Measurements from ENCODE around the gene CDKN2A.

The CDKN2A gene

GRCh38 chr9:21993893-21994555, at the start of gene CDKN2A:
TSS of gene CDKN2A (minus strand) at chr9:21994392.
- DNase-seq = peak in 6 of 58 donors; percentile 16 to 51 (median 40)

DNA sequence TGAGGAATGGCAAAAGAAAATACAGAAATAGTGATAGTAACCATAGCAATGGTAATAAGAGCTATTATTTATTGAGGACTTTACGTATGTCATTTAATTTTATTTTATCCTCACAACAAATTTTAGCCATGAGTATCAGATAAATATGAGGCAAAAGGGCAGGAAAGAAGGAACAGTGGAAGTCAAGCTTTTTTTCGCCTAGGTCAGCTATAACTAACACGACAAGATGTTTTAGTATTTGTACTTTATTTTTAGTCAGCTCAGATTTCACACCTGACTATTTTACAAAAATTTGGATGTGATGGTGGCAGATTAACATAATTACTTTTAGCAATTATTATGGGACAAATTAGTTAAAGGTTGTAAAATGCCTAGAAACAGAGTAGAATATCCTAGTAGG, 49.7 kb upstream of the CDKN2A start:
- no peak for DNase-seq

DNA sequence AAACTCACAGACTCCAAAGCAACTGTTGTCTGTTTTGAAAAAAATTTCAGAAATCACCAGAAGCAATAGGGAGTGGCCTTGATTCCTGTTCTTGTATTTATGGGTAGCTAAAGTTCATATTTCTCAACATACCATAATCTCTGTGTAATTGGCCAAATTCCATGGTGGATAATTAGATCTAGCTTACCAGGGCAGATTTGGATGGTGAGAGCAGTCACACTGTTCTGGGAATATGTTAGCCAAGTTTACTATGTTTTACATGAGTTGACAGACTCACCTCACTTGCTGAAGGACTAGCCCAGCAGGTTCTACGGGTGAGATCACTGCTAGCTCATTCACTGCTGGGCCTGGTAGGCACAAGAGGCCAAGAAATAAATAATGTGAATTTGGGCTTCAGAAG, 47.6 kb upstream of the CDKN2A start:
- DNase-seq = no peak

DNA sequence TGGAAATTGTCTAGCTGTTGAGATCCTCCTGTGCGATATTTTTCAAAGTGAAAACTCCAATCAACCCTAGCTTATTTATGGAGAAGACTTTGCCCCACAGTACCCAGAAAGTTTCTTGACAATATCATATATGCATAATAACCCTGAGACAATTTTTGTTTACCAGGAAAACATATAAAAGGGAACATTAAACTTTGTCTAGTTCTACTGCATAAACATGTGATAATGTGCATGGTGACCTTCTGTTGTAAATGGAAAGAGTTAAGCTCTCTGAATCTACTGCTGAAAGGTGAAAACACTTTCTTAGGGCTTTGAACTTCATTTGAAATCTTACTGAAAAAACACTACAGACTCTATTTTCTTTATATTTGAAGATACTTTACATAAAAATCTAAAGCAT, 47.2 kb upstream of the CDKN2A start:
- no peak for DNase-seq

DNA sequence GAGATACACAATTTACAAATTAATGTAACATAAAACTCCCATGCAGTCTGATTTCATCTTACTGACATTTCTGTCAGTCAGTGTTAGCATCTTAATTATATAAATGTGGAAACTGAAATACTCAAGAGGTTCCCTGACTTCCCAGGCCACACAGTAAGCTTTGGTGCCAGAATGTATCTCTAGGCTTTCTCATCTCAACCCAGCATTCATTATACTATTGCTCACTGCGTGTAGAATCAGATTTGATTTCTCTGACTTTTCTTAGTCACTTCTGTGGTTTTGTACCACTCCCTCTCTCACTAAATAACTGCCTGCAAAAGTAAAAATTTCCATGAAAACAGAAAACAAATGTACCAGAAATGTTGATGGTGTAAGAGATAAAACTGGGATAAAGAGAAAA, 46.6 kb upstream of the CDKN2A start:
- no peak for DNase-seq

DNA sequence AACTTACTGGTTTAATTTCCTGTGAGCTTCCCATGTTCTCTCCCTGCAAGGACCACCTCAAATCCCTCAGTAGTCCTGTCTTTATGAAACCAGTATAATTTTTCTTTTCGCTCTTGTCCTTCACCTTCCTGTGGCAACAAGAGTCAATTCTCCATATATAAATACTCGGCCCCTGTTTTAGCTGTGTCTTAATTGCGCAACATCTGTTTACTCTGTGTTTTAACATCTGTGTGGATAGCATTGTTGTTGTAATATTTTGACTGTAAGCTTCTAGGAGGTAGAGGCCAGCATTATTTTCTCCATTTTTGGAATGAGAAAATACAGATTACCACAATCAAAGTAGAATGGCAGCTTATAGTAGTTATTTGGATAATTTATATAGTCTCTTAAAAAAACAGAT, 45.1 kb upstream of the CDKN2A start:
- DNase-seq = no peak

DNA sequence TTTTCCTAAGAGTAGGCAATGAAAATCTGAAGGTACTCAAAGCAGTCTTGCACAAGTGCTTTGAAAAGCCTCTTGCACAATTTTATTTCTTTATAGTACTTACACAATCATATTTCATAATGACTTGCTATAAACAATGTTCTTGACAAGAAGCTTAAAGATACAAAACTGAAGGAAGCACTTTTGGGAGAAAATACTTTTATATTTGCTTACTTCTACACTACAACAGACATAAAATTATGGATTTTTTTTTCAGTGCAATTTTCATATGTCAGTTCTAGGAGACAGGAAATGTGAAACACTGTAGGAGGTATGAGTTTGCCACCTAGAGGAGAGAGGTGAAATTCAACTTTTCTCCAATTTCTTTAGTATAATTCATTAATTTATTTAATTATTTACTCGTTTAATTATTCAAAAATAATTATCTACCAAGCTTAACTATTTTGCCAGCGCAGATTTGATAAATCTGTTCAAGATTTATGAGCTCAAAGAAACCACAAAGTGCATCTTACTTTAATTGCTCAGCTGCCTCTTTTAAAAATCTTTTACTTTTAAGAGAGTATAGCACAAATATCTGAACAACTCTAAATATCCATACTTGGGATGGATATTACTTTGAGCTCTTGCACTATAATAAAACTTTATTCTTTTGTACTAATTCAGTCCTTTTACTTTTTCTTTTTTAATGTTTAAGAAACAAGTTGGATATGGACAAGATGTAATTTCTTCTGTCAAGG, 43.9 kb upstream of the CDKN2A start:
- DNase-seq = no peak

DNA sequence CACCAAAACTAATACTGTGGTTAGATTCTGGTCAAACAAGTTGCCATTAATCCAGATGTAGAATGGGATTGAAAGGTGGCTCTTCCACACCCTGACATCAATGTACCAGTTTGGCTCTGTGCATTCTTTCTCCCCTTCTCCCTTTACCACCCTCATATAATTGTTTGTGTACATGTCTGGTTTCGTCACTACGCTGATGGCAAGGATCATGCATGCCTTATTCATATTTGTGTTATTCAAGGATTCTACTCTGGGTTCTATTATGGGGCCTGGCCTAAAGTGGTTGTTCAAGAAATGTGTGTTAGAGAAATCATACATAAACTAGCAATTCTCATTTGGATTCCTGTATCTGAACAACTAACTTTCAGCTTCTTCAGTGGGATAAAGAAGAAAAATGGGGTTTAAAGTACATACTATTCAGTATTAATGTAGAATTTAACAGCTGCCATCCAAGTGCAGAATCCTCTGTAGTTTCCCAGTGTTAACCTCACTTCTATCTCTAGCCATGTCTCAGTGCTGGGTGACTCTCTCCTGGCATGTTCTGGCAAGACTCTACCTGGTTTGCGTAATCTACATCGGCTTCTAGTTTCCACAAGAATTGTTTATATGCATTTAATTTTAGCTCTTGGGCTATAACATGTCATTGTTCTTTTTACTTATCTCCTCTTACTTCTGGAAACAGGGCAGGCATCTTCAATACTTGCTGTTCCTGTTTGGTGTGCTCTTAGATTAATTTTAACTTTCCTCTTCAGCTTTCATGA, 42.9 kb upstream of the CDKN2A start:
- no peak for DNase-seq

DNA sequence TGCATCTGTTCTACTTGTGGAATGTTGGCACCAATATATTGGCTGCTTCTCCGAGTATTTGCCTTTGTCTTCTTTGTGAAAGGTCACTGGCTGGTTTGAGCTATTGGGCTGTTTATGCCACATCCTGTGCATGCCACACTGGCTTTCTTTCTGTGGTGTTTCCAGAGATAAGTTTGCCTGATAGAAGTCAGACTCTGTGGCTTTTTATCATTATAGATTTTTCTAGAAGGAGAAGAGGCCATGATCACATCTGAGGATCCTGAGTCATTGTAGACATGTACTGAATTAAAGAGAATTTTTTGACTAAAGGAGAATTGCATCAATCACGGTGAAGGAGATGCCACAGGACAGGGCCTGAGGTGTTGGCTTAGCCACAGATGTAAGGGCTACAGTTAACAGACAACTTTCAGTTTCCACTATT, 41.4 kb upstream of the CDKN2A start:
- DNase-seq = no peak

- DNase-seq = no peak
These were observed 38.9 kb upstream of the CDKN2A start for GRCh38 chr9:22033012-22033630.

DNA sequence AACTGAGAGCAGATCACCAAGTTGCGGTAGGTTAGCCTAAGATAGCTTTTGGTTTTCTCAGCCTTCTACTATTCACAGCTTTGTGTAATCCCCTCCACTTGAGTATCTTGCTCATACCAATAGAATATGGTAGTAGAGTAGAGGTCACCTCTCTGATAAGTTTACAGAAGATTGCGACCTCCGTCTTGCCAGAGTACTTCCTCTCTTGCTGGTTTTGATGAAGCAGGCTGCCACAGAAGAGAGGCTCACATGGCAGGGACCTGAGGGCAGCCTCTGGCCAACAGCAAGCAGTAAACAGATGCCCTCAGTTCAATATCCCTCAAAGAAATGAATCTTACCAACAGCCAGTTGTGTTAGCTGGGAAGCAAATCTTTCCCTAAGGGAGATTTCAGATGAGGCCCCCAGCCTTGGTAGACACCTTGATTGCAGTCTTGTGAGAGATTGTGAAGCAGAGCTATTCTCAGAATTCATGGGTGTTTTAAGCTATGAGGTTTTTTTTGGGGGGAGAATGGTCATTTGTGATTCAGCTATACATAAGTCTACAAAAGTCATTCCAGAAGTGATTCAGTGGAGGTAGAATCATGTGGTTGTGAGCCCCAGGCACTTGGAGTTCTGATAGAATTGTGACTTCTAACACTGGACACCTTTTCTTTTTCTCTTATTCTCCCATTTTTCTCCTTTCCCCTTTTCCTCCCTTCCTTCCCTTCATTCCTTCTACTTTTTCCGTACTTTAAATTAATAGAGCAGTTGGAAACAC, 37.6 kb upstream of the CDKN2A start:
- no peak for DNase-seq

GRCh38 chr9:22030101-22030598, 36.0 kb upstream of the CDKN2A start:
- no peak for DNase-seq

- no peak for DNase-seq
These were observed 35.0 kb upstream of the CDKN2A start for GRCh38 chr9:22029231-22029630.

GRCh38 chr9:22028394-22028793, 34.2 kb upstream of the CDKN2A start:
- DNase-seq = no peak

DNA sequence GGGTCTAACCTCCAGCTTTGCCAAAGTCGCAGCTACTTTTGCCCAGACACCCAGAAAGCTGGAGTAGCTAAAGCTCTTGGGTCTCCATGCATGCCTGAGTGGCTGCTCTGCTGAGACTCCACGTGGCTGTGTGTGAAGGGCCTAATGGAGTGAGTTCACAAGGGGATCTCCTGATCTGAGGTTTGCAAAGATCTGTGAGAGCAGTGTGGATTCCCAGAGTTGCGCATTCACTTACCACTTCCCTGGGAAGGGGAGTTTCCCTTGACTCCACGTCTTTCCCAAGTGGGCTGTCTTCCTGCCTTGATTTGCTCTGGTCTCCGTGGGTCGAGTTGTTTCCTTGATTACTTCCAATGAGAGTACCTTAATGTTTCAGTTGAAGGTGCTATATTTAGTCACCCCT, 32.5 kb upstream of the CDKN2A start:
- DNase-seq = no peak

DNA sequence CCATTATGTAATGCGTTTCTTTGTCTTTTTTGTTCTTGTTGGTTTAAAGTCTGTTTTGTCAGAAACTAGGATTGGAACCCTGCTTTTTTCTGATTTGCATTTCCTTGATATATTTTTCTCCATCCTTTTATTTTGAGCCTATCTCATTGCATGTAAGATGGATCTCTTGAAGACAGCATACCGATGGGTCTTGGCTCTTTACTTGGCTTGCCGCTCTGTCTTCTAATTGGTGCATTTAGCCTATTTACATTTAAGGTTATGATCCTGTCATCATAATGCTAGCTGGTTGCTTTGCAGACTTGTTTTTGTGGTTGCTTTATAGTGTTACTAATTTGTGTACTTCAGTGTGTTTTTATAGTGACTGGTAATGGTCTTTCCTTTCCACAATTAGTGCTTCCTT, 28.2 kb upstream of the CDKN2A start:
- no peak for DNase-seq

GRCh38 chr9:22010866-22011625, 16.9 kb upstream of the CDKN2A start:
- no peak for DNase-seq

DNA sequence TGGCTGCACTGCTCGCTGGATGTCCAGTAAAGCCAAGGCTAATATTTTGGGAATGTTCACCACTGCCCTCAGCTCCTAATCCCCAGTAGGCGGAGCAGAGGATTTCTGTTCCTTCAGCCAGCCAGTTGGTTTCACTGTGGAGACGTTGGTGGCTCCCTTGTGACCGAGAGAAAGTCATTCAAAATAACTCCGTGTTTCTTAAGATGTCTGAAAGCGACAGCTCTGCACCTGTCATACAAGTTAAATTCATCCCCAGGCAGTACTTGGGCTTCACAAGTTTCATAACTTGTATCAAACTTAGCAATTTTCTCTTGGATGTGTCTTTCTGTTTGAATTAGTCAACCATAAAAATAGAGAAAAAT, 15.3 kb upstream of the CDKN2A start:
- DNase-seq = no peak

GRCh38 chr9:22008717-22009505, 14.7 kb upstream of the CDKN2A start, which contains the start of gene CDKN2B:
TSS of gene CDKN2B (minus strand) at chr9:22009305. CDS start at chr9:22008953, 352 bp downstream.
- DNase-seq = peak in 57 of 58 donors; percentile 21 to 94 (median 82)

Data from anterior cingulate cortex (tissue), 58 donors.